ENCODE data around the gene PRG3. TPM values are rescaled to one million over a fixed set of nuclear protein-coding genes. Genes with fewer than 3 reads are reported as not detected.
A peak's percentile ranks its signal among the peaks of the same experiment; 100 is the strongest.

PRG3 gene
- total and polyA plus RNA-seq, 2 of the 13 experiments (the other 11 are each of a cell fraction or from before 2014, with no cell fraction given), result not detected

DNA sequence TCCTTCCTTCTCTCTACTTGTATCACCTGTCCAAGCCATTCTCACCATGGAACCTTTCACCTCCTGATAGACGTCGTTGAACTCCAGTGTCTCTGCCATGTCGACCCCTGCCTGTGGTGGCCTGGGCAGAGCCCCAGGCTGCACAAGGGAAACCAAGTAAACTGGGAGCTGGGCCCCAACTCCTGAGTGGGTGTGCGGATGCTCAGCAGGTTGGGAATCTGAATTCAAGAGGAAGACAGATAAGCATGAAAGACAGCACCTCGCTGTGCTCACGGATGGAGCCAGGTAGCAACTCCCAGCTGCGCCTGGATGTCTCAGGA, 46.0 kb downstream of the PRG3 start:
- Histone ChIP-seq H3K36me3 (replicated peaks in 1 of 2; ENCODE audit: control insufficient read depth in 1 of 2, insufficient read depth in 2 of 2, low read length in 2 of 2) (peaks cover 21 to 38% of the 10 kb centered on the region in 2 experiments), H3K9me3 (ENCODE audit: low read length) (no peaks in the 10 kb centered on the region), H2AFZ (ENCODE audit: low read length) (no peak overlapping the region), H3K79me2 (ENCODE audit: insufficient read depth, low read length) (peaks cover 32% of the 10 kb centered on the region), H3K9ac (ENCODE audit: insufficient read depth, low read depth, low read length) (peak overlapping the region; percentile 81), H4K20me1 (ENCODE audit: insufficient read depth, low read length) (no peaks in the 10 kb centered on the region), H3K27ac (ENCODE audit: extremely low read length, insufficient read depth, low read length) (peak overlapping the region; percentile 65), H3K4me1 (ENCODE audit: insufficient read depth, low read length) (peaks cover 32% of the 10 kb centered on the region), H3K4me3 (replicated peaks in 1 of 3; ENCODE audit: insufficient read depth in 1 of 3, low read depth in 2 of 3, low read length in 3 of 3) (peak overlapping the region; percentile 61 to 85 (median 80)), H3K27me3 (ENCODE audit: control insufficient read depth in 1 of 2, insufficient read depth in 2 of 2, low read length in 2 of 2) (0 out of 5 replicates have a peak, but pooled peaks cover 0 to 6% of the 10 kb centered on the region in 2 experiments), H3K4me2 (ENCODE audit: low read depth, low read length) (peak overlapping the region; percentile 81)
- ChIA-PET CTCF (ENCODE audit: low intra/inter-chr PET ratio, low total read pairs) (no interaction called here), POLR2A (interaction anchor here (1.1 to 3.4 kb wide), 5 partner anchors 10 to 158 kb away, joined by 3 to 65 read pairs (median 3); partner anchors contain the start of gene TNKS1BP1)
- ATAC-seq (peak; percentile 2; the same call in 1 of the 3 replicates), FAIRE-seq (no peak), DNase-seq (ENCODE audit: low spot score) (no peak)
- intact Hi-C loops (cut with micrococcal nuclease; ENCODE audit: unreplicated experiment), result loop anchor here (1.0 to 5.0 kb wide), 2 partner anchors 10 to 43 kb away; no protein-coding TSS in a partner anchor
- TSS peak; percentile 52 for BruUV-seq (replicated peaks)
- in situ Hi-C loops (cut with HindIII; ENCODE audit: extremely low pct_ligation_motif_present, low pct_unique_long_range_greater_than_20kb), result no loop called here
- WGBS (ENCODE audit: low lambda C conversion rate), result 3% methylated on average over 7 of the region's 7 CpGs
- no peak for TF ChIP-seq RFX1 (IDR thresholded peaks at IDR 0.05)
- TF ChIP-seq RBAK (CRISPR knock-in tag; IDR thresholded peaks at IDR 0.05), result no peak
- TF ChIP-seq ZFP90 (CRISPR knock-in tag; IDR thresholded peaks at IDR 0.05; ENCODE audit: borderline replicate concordance), result no peak
- no peak for TF ChIP-seq ZNF850 (CRISPR knock-in tag; conservative IDR thresholded peaks at IDR 0.05)
- no peak for TF ChIP-seq NCOA2 (CRISPR knock-in tag; IDR thresholded peaks at IDR 0.05)
- TF ChIP-seq POLR2AphosphoS2 (IDR thresholded peaks at IDR 0.05; ENCODE audit: low read depth, low read length), result no peak
- TF ChIP-seq MAZ (IDR thresholded peaks at IDR 0.05; ENCODE audit: borderline replicate concordance, low read depth, low read length), result no peak
- TF ChIP-seq MAZ (CRISPR knock-in tag; IDR thresholded peaks at IDR 0.05; ENCODE audit: low read depth), result no peak
- TF ChIP-seq, protein P1, sequence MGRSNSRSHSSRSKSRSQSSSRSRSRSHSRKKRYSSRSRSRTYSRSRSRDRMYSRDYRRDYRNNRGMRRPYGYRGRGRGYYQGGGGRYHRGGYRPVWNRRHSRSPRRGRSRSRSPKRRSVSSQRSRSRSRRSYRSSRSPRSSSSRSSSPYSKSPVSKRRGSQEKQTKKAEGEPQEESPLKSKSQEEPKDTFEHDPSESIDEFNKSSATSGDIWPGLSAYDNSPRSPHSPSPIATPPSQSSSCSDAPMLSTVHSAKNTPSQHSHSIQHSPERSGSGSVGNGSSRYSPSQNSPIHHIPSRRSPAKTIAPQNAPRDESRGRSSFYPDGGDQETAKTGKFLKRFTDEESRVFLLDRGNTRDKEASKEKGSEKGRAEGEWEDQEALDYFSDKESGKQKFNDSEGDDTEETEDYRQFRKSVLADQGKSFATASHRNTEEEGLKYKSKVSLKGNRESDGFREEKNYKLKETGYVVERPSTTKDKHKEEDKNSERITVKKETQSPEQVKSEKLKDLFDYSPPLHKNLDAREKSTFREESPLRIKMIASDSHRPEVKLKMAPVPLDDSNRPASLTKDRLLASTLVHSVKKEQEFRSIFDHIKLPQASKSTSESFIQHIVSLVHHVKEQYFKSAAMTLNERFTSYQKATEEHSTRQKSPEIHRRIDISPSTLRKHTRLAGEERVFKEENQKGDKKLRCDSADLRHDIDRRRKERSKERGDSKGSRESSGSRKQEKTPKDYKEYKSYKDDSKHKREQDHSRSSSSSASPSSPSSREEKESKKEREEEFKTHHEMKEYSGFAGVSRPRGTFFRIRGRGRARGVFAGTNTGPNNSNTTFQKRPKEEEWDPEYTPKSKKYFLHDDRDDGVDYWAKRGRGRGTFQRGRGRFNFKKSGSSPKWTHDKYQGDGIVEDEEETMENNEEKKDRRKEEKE (IDR thresholded peaks at IDR 0.05), result no peak
- no peak for TF ChIP-seq RBFOX2 (IDR thresholded peaks at IDR 0.05; ENCODE audit: low read depth, low read length)
- no peak for TF ChIP-seq ASH2L (IDR thresholded peaks at IDR 0.05; ENCODE audit: insufficient read length, low read depth, low read length)
- 0 out of 2 replicates have a peak, but pooled peaks have one; percentile 6 for TF ChIP-seq ZNF792 (CRISPR knock-in tag; IDR thresholded peaks at IDR 0.05)
- TF ChIP-seq, protein P2, sequence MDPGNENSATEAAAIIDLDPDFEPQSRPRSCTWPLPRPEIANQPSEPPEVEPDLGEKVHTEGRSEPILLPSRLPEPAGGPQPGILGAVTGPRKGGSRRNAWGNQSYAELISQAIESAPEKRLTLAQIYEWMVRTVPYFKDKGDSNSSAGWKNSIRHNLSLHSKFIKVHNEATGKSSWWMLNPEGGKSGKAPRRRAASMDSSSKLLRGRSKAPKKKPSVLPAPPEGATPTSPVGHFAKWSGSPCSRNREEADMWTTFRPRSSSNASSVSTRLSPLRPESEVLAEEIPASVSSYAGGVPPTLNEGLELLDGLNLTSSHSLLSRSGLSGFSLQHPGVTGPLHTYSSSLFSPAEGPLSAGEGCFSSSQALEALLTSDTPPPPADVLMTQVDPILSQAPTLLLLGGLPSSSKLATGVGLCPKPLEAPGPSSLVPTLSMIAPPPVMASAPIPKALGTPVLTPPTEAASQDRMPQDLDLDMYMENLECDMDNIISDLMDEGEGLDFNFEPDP (CRISPR knock-in tag; conservative IDR thresholded peaks at IDR 0.05), result 0 out of 2 replicates have a peak, but pooled peaks have one; percentile 25
- no peak for TF ChIP-seq ARNT2 (CRISPR knock-in tag; IDR thresholded peaks at IDR 0.05; ENCODE audit: low read depth)
- TF ChIP-seq CCAR2 (optimal IDR thresholded peaks at IDR 0.05; ENCODE audit: low read depth, low read length), result no peak
- TF ChIP-seq, protein P3, sequence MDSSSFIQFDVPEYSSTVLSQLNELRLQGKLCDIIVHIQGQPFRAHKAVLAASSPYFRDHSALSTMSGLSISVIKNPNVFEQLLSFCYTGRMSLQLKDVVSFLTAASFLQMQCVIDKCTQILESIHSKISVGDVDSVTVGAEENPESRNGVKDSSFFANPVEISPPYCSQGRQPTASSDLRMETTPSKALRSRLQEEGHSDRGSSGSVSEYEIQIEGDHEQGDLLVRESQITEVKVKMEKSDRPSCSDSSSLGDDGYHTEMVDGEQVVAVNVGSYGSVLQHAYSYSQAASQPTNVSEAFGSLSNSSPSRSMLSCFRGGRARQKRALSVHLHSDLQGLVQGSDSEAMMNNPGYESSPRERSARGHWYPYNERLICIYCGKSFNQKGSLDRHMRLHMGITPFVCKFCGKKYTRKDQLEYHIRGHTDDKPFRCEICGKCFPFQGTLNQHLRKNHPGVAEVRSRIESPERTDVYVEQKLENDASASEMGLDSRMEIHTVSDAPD (CRISPR knock-in tag; IDR thresholded peaks at IDR 0.05), result no peak
- TF ChIP-seq, protein P4, sequence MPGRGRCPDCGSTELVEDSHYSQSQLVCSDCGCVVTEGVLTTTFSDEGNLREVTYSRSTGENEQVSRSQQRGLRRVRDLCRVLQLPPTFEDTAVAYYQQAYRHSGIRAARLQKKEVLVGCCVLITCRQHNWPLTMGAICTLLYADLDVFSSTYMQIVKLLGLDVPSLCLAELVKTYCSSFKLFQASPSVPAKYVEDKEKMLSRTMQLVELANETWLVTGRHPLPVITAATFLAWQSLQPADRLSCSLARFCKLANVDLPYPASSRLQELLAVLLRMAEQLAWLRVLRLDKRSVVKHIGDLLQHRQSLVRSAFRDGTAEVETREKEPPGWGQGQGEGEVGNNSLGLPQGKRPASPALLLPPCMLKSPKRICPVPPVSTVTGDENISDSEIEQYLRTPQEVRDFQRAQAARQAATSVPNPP (CRISPR knock-in tag; IDR thresholded peaks at IDR 0.05), result no peak
- no peak; the same call in 1 of the 2 replicates for TF ChIP-seq MEIS1 (CRISPR knock-in tag; IDR thresholded peaks at IDR 0.05; ENCODE audit: borderline replicate concordance)
- TF ChIP-seq BORCS8-MEF2B (CRISPR knock-in tag; IDR thresholded peaks at IDR 0.05), result 0 out of 2 replicates have a peak, but pooled peaks have one; percentile 11
- no peak for TF ChIP-seq ZNF274 (CRISPR knock-in tag; IDR thresholded peaks at IDR 0.05)

Measured in HepG2 (cell line).